ENCODE measurements around the gene SLC33A1. TPM values are rescaled to one million over a fixed set of nuclear protein-coding genes. Genes with fewer than 3 reads are reported as not detected.

The SLC33A1 gene
- total RNA-seq, 1 experiment from 2014 or later: 27.2 TPM

GRCh38 chr3:155876503-155876902 is 22.3 kb upstream of the SLC33A1 start:
- no peak overlapping the region for H3K27ac ChIP-seq (ENCODE audit: low read length)
- in situ Hi-C loops (cut with HindIII; ENCODE audit: low pct_unique_long_range_greater_than_20kb, low sequenced_read_pairs): no loop called here
- ChIA-PET CTCF (no interaction called here), POLR2A (no interaction called here)
- TF ChIP-seq POLR2AphosphoS5 (IDR thresholded peaks at IDR 0.05; ENCODE audit: low read depth, low read length) (no peak), CTCF (IDR thresholded peaks at IDR 0.05) (no peak), TCF7L2 (IDR thresholded peaks at IDR 0.05; ENCODE audit: low read depth, low read length) (no peak), SIN3A (IDR thresholded peaks at IDR 0.05; ENCODE audit: borderline replicate concordance, insufficient read depth, low read depth, low read length) (no peak), REST (IDR thresholded peaks at IDR 0.05; ENCODE audit: insufficient read depth in 1 of 2, low read depth in 2 of 2, low read length in 1 of 2) (no peak)
- intact Hi-C loops (cut with micrococcal nuclease; ENCODE audit: unreplicated experiment): no loop called here
- no peak overlapping the region for H3K4me3 ChIP-seq (ENCODE audit: low read depth in 2 of 2, low read length in 2 of 2)
- H3K27me3 ChIP-seq (ENCODE audit: control insufficient read depth, insufficient read depth, low read length): no peaks in the 10 kb centered on the region
- no peaks in the 10 kb centered on the region; the same call in 1 of the 2 replicates for H3K36me3 ChIP-seq (ENCODE audit: control insufficient read depth, insufficient read depth, low read length)
- peaks cover 22% of the 10 kb centered on the region; the same call in 1 of the 2 replicates for H3K4me1 ChIP-seq (ENCODE audit: control insufficient read depth, insufficient read depth, low read length)
- ATAC-seq: no peak
- no peaks in the 10 kb centered on the region for H3K9me3 ChIP-seq (ENCODE audit: control insufficient read depth, insufficient read depth, low read depth, low read length)
- BruUV-seq (replicated peaks): no TSS peak
- no peak for DNase-seq (ENCODE audit: low read depth, low spot score)

GRCh38 chr3:155876037-155876436 is 21.8 kb upstream of the SLC33A1 start:
- no peak overlapping the region for H3K27ac ChIP-seq (ENCODE audit: low read length)
- H3K36me3 ChIP-seq (ENCODE audit: control insufficient read depth, insufficient read depth, low read length): no peaks in the 10 kb centered on the region; the same call in 1 of the 2 replicates
- H3K27me3 ChIP-seq (ENCODE audit: control insufficient read depth, insufficient read depth, low read length): no peaks in the 10 kb centered on the region
- ChIA-PET CTCF (no interaction called here), POLR2A (no interaction called here)
- no peak for DNase-seq (ENCODE audit: low read depth, low spot score)
- peaks cover 22% of the 10 kb centered on the region; the same call in 1 of the 2 replicates for H3K4me1 ChIP-seq (ENCODE audit: control insufficient read depth, insufficient read depth, low read length)
- no TSS peak for BruUV-seq (replicated peaks)
- in situ Hi-C loops (cut with HindIII; ENCODE audit: low pct_unique_long_range_greater_than_20kb, low sequenced_read_pairs) (no loop called here), intact Hi-C loops (cut with micrococcal nuclease; ENCODE audit: unreplicated experiment) (no loop called here)
- H3K9me3 ChIP-seq (ENCODE audit: control insufficient read depth, insufficient read depth, low read depth, low read length): no peaks in the 10 kb centered on the region
- no peak for ATAC-seq
- TF ChIP-seq REST (IDR thresholded peaks at IDR 0.05; ENCODE audit: insufficient read depth in 1 of 2, low read depth in 2 of 2, low read length in 1 of 2): no peak
- no peak for TF ChIP-seq POLR2AphosphoS5 (IDR thresholded peaks at IDR 0.05; ENCODE audit: low read depth, low read length)
- no peak for TF ChIP-seq CTCF (IDR thresholded peaks at IDR 0.05)
- TF ChIP-seq TCF7L2 (IDR thresholded peaks at IDR 0.05; ENCODE audit: low read depth, low read length): no peak
- TF ChIP-seq SIN3A (IDR thresholded peaks at IDR 0.05; ENCODE audit: borderline replicate concordance, insufficient read depth, low read depth, low read length): no peak
- H3K4me3 ChIP-seq (ENCODE audit: low read depth in 2 of 2, low read length in 2 of 2): no peak overlapping the region
